ENCODE measurements around the gene NDUFS2. TPM values are rescaled to one million over a fixed set of nuclear protein-coding genes. Genes with fewer than 3 reads are reported as not detected.

Gene NDUFS2
- total RNA-seq, 4 donors from 2014 or later, result 68.5 to 131 (median 122) TPM

- DNase-seq (ENCODE audit: extremely low spot score), result no peak
- 69% methylated on average over 8 of the region's 8 CpGs for WGBS
- H3K36me3 ChIP-seq, result peaks cover 0 to 67% (median 23%) of the 10 kb centered on the region in 4 donors
Observed at GRCh38 chr1:161191971-161192370, 10.2 kb upstream of the NDUFS2 start.

GRCh38 chr1:161192476-161193465 is 9.4 kb upstream of the NDUFS2 start:
- Histone ChIP-seq H3K27me3 (no peaks in the 10 kb centered on the region), H3K4me3 (peak overlapping the region in 1 of 4 donors; percentile 25), H3K4me1 (peaks cover 13 to 59% (median 45%) of the 10 kb centered on the region in 4 donors), H3K9me3 (no peaks in the 10 kb centered on the region), H3K27ac (replicated peaks in 1 of 4) (peak overlapping the region in 3 of 4 donors; percentile 6 to 24 (median 12)), H3K36me3 (peaks cover 0 to 67% (median 23%) of the 10 kb centered on the region in 4 donors)
- no peak for DNase-seq (ENCODE audit: extremely low spot score)
- intact Hi-C loops (cut with DNase I), result loop anchor here (10.0 kb wide), 1 partner anchor 192 kb away; no protein-coding TSS in a partner anchor
- WGBS, result 33% methylated on average over 7 of the region's 15 CpGs
- peak; percentile 70 to 88 (median 81) for TF ChIP-seq CTCF (IDR thresholded peaks at IDR 0.05)
- TF ChIP-seq POLR2A (IDR thresholded peaks at IDR 0.05; ENCODE audit: low read depth), result no peak
- TF ChIP-seq POLR2AphosphoS5 (IDR thresholded peaks at IDR 0.05), result peak in 1 of 2 donors; percentile 42

More at GRCh38 chr1:161191971-161192370, 10.2 kb upstream of the NDUFS2 start:
- Histone ChIP-seq H3K4me1 (peaks cover 13 to 51% (median 37%) of the 10 kb centered on the region in 4 donors), H3K9me3 (no peaks in the 10 kb centered on the region), H3K27ac (replicated peaks in 1 of 4) (no peak overlapping the region), H3K27me3 (no peaks in the 10 kb centered on the region), H3K4me3 (no peak overlapping the region)
- TF ChIP-seq CTCF (IDR thresholded peaks at IDR 0.05) (no peak), EP300 (IDR thresholded peaks at IDR 0.05) (no peak), POLR2A (IDR thresholded peaks at IDR 0.05; ENCODE audit: low read depth) (no peak), POLR2AphosphoS5 (IDR thresholded peaks at IDR 0.05) (no peak)
- intact Hi-C loops (cut with DNase I), result loop anchor here (10.0 kb wide), 1 partner anchor 193 kb away; no protein-coding TSS in a partner anchor

GRCh38 chr1:161193561-161194235 is 8.5 kb upstream of the NDUFS2 start:
- H3K4me1 ChIP-seq, result peaks cover 13 to 68% (median 54%) of the 10 kb centered on the region in 4 donors
- H3K36me3 ChIP-seq, result peaks cover 0 to 67% (median 23%) of the 10 kb centered on the region in 4 donors
- H3K4me3 ChIP-seq, result peak overlapping the region in 1 of 4 donors; percentile 25
- peak overlapping the region in 2 of 4 donors; percentile 6 to 12 for H3K27ac ChIP-seq (replicated peaks in 1 of 4)
- H3K9me3 ChIP-seq, result no peaks in the 10 kb centered on the region
- 90% methylated on average over 7 of the region's 21 CpGs for WGBS
- TF ChIP-seq CTCF (IDR thresholded peaks at IDR 0.05) (peak in 1 of 3 experiments; percentile 9), POLR2A (IDR thresholded peaks at IDR 0.05; ENCODE audit: low read depth) (no peak)
- no peaks in the 10 kb centered on the region for H3K27me3 ChIP-seq
- DNase-seq (ENCODE audit: extremely low spot score), result no peak
- intact Hi-C loops (cut with DNase I), result loop anchor here (10.0 kb wide), 1 partner anchor 191 kb away; no protein-coding TSS in a partner anchor

- intact Hi-C loops (cut with DNase I), result loop anchor here (10.0 kb wide), 1 partner anchor 190 kb away; no protein-coding TSS in a partner anchor
- Histone ChIP-seq H3K9me3 (no peaks in the 10 kb centered on the region), H3K36me3 (peaks cover 0 to 67% (median 23%) of the 10 kb centered on the region in 4 donors), H3K27me3 (no peaks in the 10 kb centered on the region), H3K27ac (replicated peaks in 1 of 4) (peak overlapping the region in 1 of 4 donors; percentile 95), H3K4me1 (peaks cover 24 to 83% (median 69%) of the 10 kb centered on the region in 4 donors), H3K4me3 (peak overlapping the region in 2 of 4 donors; percentile 48 to 57)
- no peak for DNase-seq (ENCODE audit: extremely low spot score)
- WGBS, result 73% methylated on average over 4 of the region's 4 CpGs
- TF ChIP-seq CTCF (IDR thresholded peaks at IDR 0.05), result no peak
- no peak for TF ChIP-seq EP300 (IDR thresholded peaks at IDR 0.05)
- TF ChIP-seq POLR2AphosphoS5 (IDR thresholded peaks at IDR 0.05), result no peak
- TF ChIP-seq POLR2A (IDR thresholded peaks at IDR 0.05; ENCODE audit: low read depth), result no peak
Observed at GRCh38 chr1:161195171-161195570, 7.0 kb upstream of the NDUFS2 start.
